Thymus (tissue), 11 donors: ENCODE results near the gene GRIK2. TPM values are rescaled to one million over a fixed set of nuclear protein-coding genes. Genes with fewer than 3 reads are reported as not detected.

Experiments
- DNase-seq, 9 donors: peaks; one replicate each; pipeline ENCODE4 v3.0.0-alpha.2; 2013; ENCODE audit warnings: low spot score in 9 of 9, low read depth in 6 of 9, missing footprints in 1 of 9
- H3K27ac ChIP-seq, 2 donors: one replicate each; pipeline ENCODE4 v1.5.1; 2013; ENCODE audit warnings: control low read depth in 1 of 2, low read depth in 1 of 2, low read length in 1 of 2, mild to moderate bottlenecking in 1 of 2, moderate library complexity in 1 of 2
- H3K27me3 ChIP-seq, 2 donors: one replicate each; pipeline ENCODE4 v1.5.1; 2013; ENCODE audit warnings: low read length in 1 of 2; ENCODE audit not compliant: control insufficient read depth in 2 of 2, insufficient read depth in 1 of 2
- H3K36me3 ChIP-seq, 2 donors: one replicate each; pipeline ENCODE4 v1.5.1; 2013; ENCODE audit warnings: low read length in 1 of 2, mild to moderate bottlenecking in 1 of 2, moderate library complexity in 1 of 2; ENCODE audit not compliant: control insufficient read depth in 2 of 2, insufficient read depth in 2 of 2
- H3K4me1 ChIP-seq, 2 donors: one replicate each; pipeline ENCODE4 v1.5.1; 2013; ENCODE audit warnings: low read length in 2 of 2; ENCODE audit not compliant: control insufficient read depth in 2 of 2, insufficient read depth in 2 of 2
- H3K4me3 ChIP-seq, 2 donors: one replicate each; pipeline ENCODE4 v1.5.1; 2013; ENCODE audit warnings: low read length in 2 of 2, control low read depth in 1 of 2, mild to moderate bottlenecking in 1 of 2
- H3K9me3 ChIP-seq, 2 donors: one replicate each; pipeline ENCODE4 v1.5.1; 2013; ENCODE audit warnings: low read length in 1 of 2, mild to moderate bottlenecking in 1 of 2; ENCODE audit not compliant: control insufficient read depth in 2 of 2, insufficient read depth in 1 of 2
- WGBS: extraction: QIAGEN DNeasy Blood & Tissue Kit; methylation state at CpG from one replicate; pipeline ENCODE4 v1.1.7; 2013; 5-methylcytosine and 5-hydroxymethylcytosine counted together
- polyA plus RNA-seq: library from polyadenylated mRNA; stranded (reverse); fragments of 200-250 nt; gene quantifications from one replicate; pipeline ENCODE4 v1.2.3, GENCODE V29; 2013
- total RNA-seq: library from RNA; stranded (reverse); fragments of 120-200 nt; gene quantifications from one replicate; pipeline ENCODE4 v1.2.4, GENCODE V29; 2013
- donor health status: healthy.

Gene GRIK2
- total and polyA plus RNA-seq, 2 donors, result under 0.01 to 0.18 TPM

DNA sequence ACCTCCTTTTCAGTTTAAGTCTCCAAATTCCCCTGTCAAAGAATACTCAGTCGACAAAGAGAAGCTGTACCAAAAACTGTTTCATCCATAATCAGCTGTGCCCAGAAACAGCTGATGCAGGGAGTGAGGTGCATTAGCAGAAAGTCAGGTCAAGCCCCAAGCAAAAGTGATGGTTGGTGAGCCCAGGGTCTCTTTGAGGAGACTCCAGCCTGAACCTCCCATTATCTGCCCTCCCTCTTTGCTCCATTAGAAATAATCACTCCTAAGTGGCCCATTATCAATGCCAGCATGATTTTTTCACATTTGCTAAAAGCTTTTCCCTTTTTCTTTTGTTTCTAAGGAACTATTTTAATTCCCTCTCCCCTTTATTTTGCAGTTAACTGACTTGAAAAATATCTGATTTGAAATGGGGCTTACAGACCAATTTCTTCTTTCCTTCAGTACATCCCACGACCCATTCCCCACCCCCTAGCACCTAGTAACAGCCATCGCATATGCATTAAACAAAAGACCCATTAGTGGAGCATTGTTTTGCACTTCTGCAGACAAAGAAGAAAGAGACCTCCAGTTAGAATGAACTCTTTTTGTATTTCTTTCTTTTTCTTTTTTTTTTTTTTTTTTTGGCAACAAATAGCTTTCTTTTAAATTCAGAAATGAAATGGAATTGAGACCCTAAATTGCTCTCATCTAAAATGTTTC, 257.0 kb downstream of the GRIK2 start:
- no peaks in the 10 kb centered on the region for H3K36me3 ChIP-seq
- no peak overlapping the region for H3K4me3 ChIP-seq
- H3K27ac ChIP-seq, result no peak overlapping the region
- no peaks in the 10 kb centered on the region for H3K9me3 ChIP-seq
- H3K4me1 ChIP-seq, result no peaks in the 10 kb centered on the region
- 40% methylated on average over 3 of the region's 3 CpGs for WGBS
- no peaks in the 10 kb centered on the region for H3K27me3 ChIP-seq
- no peak for DNase-seq

DNA sequence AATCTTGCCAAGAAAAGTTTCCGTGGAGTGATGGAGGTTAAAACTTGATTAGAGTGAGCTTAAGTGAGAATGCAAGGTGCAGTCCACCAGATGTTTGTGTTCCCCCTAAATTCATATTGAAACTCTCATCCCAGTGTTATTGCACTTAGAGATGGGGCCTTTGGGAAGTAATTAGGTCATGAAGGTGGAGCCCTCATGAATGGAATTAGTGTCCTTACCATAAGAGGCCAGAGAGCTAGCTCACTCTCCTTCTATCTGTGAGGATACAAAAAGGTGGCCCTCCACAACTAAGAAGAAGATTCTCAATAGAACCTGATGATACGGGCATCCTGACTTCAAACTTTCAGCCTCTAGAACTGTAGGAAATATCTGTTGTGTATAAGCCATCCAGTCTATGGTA, 258.6 kb downstream of the GRIK2 start:
- DNase-seq, result no peak
- no peaks in the 10 kb centered on the region for H3K4me1 ChIP-seq
- no peaks in the 10 kb centered on the region for H3K36me3 ChIP-seq
- no peaks in the 10 kb centered on the region for H3K9me3 ChIP-seq
- no peaks in the 10 kb centered on the region for H3K27me3 ChIP-seq
- H3K4me3 ChIP-seq, result no peak overlapping the region
- no peak overlapping the region for H3K27ac ChIP-seq
- 97% methylated on average over 2 of the region's 2 CpGs for WGBS

DNA sequence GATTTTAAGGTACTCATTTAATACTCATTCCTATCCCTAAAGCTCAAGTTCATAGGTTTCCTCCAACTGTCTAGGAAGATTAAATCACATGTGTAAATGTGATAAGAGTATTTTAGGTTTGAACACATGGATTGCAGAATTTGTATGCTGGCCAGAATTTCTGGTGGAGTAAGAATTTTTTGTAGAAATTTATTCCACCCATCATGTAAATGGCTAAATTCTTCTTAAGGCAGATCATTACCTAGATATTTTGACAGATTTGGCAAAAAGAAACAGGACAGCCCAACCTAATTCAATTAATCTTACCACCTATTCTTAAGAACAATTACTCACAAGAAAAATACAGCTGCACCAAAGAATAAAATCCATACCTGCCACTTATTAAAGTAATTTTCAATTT, 261.6 kb downstream of the GRIK2 start:
- no peak overlapping the region for H3K4me3 ChIP-seq
- H3K4me1 ChIP-seq, result no peaks in the 10 kb centered on the region

DNA sequence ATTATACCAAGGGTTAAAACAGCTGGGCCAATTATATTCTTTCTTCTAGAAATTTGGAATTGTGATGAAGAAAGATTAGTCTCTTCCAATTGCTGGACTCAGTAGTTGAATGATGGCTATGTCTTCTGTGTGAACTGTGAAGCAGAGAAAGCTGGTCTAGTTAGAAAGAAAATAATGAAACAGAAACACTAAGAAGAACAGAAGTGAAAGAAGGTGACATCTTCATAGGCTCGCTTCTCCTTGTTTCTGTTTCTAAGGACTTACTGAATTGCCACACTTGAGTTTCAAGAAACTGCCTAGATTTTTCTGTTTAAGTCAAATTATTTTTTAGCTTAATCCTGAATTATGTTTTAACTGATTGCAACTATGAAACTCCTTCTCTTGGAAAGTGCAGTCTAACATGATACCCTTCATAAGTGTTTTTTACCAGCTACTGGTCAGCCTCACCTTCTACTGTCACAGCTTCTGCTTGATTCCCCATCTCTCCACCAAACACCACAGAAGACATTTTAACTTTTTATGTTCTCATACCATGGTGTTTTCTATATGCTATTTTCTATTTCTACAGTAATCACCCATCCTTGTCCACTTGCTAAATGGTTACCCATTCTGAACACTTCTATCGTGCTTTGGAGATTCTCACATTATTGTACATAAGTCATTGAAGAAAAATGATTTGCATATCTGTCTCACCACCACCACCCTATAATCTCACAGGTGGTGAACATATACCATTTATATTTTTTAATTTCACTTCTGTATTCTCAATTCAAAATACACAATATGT, 268.8 kb downstream of the GRIK2 start:
- Histone ChIP-seq H3K36me3 (no peaks in the 10 kb centered on the region), H3K9me3 (no peaks in the 10 kb centered on the region), H3K4me3 (no peak overlapping the region), H3K27me3 (no peaks in the 10 kb centered on the region), H3K4me1 (no peaks in the 10 kb centered on the region), H3K27ac (no peak overlapping the region)
- no peak for DNase-seq
- WGBS, result 95% methylated on average over 2 of the region's 2 CpGs

More for the DNA sequence above, 261.6 kb downstream of the GRIK2 start:
- no peak for DNase-seq
- Histone ChIP-seq H3K27ac (no peak overlapping the region), H3K27me3 (no peaks in the 10 kb centered on the region), H3K9me3 (no peaks in the 10 kb centered on the region), H3K36me3 (no peaks in the 10 kb centered on the region)

DNA sequence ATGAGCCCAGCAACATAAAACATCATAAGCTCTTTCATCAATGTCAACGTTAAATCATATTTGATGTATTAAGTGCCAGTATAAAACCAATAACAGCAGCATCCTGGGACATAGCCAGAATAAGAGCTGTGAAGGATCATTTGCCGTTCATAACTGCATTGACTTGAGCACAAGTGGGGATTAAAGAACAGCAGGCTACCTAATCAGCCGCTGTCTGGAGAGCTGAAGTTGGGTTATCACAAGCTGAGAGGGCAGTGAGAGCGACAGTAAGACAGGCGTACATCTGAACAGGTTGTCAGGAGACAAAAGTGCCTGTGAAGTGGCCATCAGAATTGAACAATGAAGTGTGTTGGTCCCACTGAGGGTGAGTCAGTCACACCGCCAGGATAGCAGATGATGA, 269.6 kb downstream of the GRIK2 start:
- Histone ChIP-seq H3K4me1 (no peaks in the 10 kb centered on the region), H3K27me3 (no peaks in the 10 kb centered on the region), H3K27ac (no peak overlapping the region), H3K4me3 (no peak overlapping the region), H3K9me3 (no peaks in the 10 kb centered on the region), H3K36me3 (no peaks in the 10 kb centered on the region)
- DNase-seq, result no peak
- 76% methylated on average over 6 of the region's 6 CpGs for WGBS

DNA sequence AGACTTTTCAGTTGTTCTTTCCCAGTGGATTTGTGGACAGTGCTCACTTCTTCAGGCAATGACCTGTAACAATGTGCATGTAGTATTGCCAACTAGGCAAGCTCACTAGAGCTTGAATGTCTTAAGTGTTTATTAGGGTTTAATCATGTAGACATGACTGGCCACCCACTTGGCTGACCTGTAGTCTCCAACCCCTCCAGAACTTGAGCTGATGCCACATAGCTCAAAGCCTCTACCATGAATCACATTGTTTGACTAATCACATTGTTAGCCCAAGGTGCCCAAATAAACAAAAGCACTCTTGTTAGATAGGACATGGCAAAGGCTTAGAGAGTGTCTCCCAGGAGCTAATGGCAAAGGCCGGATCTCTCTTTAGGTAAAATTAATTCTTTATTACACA, 272.7 kb downstream of the GRIK2 start:
- Histone ChIP-seq H3K36me3 (no peaks in the 10 kb centered on the region), H3K4me1 (no peaks in the 10 kb centered on the region), H3K9me3 (no peaks in the 10 kb centered on the region), H3K4me3 (no peak overlapping the region), H3K27ac (no peak overlapping the region), H3K27me3 (no peaks in the 10 kb centered on the region)
- 91% methylated on average over 1 of the region's 1 CpG for whole genome bisulfite sequencing
- no peak for DNase-seq

DNA sequence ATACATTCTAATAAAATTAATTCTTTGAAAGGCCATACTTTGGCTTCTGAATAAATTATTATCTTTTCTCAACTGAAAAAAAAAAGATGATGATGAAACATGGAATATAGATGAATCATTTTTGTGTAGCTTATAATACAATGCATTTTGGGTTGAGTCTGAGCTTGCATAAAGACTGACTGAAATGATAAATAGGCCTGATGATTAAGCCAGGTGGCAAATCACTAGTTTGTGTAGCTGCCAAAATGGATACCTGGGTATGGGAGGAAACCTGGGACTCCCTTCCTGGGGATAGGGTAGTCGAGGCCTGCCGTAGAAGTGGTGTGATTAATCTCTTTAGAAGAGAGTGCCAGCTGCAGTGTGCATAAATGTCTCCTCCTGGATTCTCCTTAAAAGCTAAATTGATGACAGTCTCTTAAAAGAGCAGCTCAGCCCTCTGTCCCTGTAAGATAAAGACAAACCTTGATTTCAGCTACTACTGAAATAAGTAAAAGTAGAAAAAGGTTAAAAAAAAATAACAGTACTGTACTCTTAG, 275.1 kb downstream of the GRIK2 start:
- WGBS, result 92% methylated on average over 2 of the region's 2 CpGs
- DNase-seq, result no peak
- H3K27ac ChIP-seq, result no peak overlapping the region
- no peaks in the 10 kb centered on the region for H3K9me3 ChIP-seq
- no peak overlapping the region for H3K4me3 ChIP-seq
- H3K27me3 ChIP-seq, result no peaks in the 10 kb centered on the region
- H3K4me1 ChIP-seq, result no peaks in the 10 kb centered on the region
- no peaks in the 10 kb centered on the region for H3K36me3 ChIP-seq

DNA sequence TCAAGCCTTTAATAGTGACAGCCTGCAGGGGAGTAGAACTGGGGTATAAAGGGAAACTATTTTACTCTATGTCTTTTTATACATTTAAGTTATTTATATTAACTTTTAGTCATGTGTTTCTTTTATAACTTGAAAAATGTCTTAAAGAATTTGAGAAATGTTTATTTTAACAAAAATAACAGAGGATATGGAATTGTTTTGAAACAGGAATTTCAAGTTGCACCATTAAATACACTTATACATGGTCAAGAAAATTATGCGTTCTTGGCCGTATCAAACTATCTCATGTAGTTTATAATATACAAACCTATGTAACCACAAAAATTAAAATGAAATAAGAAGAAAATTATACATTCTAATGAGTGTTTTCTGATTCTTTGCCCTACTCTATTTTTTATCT, 282.7 kb downstream of the GRIK2 start:
- no peak for DNase-seq
- 97% methylated on average over 2 of the region's 2 CpGs for WGBS
- H3K4me3 ChIP-seq, result no peak overlapping the region
- no peaks in the 10 kb centered on the region for H3K36me3 ChIP-seq
- H3K27me3 ChIP-seq, result no peaks in the 10 kb centered on the region
- H3K9me3 ChIP-seq, result no peaks in the 10 kb centered on the region
- no peaks in the 10 kb centered on the region for H3K4me1 ChIP-seq
- H3K27ac ChIP-seq, result no peak overlapping the region

DNA sequence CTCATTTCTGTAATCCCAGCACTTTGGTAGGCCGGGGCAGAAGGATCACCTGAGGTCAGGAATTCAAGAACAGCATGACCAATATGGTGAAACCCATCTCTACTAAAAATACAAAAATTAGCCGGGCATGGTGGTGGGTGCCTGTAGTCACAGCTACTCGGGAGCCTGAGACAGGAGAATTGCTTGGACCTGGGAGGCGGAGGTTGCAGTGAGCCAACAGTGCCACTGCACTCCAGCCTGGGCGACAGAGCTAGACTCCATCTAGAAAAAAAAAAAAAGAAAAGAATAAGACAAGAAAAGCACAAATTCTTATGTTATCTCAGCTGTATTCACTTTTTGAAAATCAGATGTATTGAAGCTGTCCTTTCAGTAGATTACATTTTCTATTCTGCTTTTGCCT, 289.4 kb downstream of the GRIK2 start:
- H3K4me3 ChIP-seq, result no peak overlapping the region
- WGBS, result 96% methylated on average over 5 of the region's 5 CpGs

More for the DNA sequence above, 289.4 kb downstream of the GRIK2 start:
- H3K9me3 ChIP-seq, result no peaks in the 10 kb centered on the region
- no peaks in the 10 kb centered on the region for H3K4me1 ChIP-seq
- DNase-seq, result no peak
- no peak overlapping the region for H3K27ac ChIP-seq
- no peaks in the 10 kb centered on the region for H3K36me3 ChIP-seq
- H3K27me3 ChIP-seq, result no peaks in the 10 kb centered on the region
